Ishikawa (cell line): ENCODE measurements around the gene LTB4R2.

Source experiments
- CEBPB ChIP-seq: IDR thresholded peaks from 2 replicates; pipeline ENCODE4 v1.6.1; 2012
- CREB1 ChIP-seq: IDR thresholded peaks from 2 replicates; pipeline ENCODE4 v1.6.1; 2012; ENCODE audit warnings: low read depth
- EP300 ChIP-seq: IDR thresholded peaks from 2 replicates; pipeline ENCODE4 v1.6.1; 2012; ENCODE audit warnings: borderline replicate concordance
- FOXM1 ChIP-seq: IDR thresholded peaks from 2 replicates; pipeline ENCODE4 v1.6.1; 2012; ENCODE audit warnings: low read depth, borderline replicate concordance
- MAX ChIP-seq: IDR thresholded peaks from 2 replicates; pipeline ENCODE4 v1.6.1; 2012
- NFIC ChIP-seq: IDR thresholded peaks from 2 replicates; pipeline ENCODE4 v1.6.1; 2012
- RAD21 ChIP-seq: IDR thresholded peaks from 2 replicates; pipeline ENCODE4 v1.6.1; 2012; ENCODE audit warnings: low read depth
- TAF1 ChIP-seq: IDR thresholded peaks from 2 replicates; pipeline ENCODE4 v1.6.1; 2012; ENCODE audit warnings: low read depth, mild to moderate bottlenecking
- TCF12 ChIP-seq: IDR thresholded peaks from 2 replicates; pipeline ENCODE4 v1.6.1; 2012; ENCODE audit warnings: low read depth
- YY1 ChIP-seq: IDR thresholded peaks from 2 replicates; pipeline ENCODE4 v1.6.1; 2012; ENCODE audit warnings: low read depth
- ZBTB7A ChIP-seq: IDR thresholded peaks from 2 replicates; pipeline ENCODE4 v1.6.1; 2012; ENCODE audit warnings: low read depth
- TF ChIP-seq, protein P1 (sequence below): IDR thresholded peaks from 2 replicates; pipeline ENCODE4 v1.6.1; 2012
- TF ChIP-seq, protein P2 (sequence below): IDR thresholded peaks from 2 replicates; pipeline ENCODE4 v1.6.1; 2012; ENCODE audit warnings: low read depth, mild to moderate bottlenecking

Gene LTB4R2

GRCh38 chr14:24304019-24304387, 5.9 kb upstream of the LTB4R2 start:
- no peak for TF ChIP-seq ZBTB7A
- no peak for TF ChIP-seq CREB1
- no peak for TF ChIP-seq EP300

GRCh38 chr14:24307156-24307574, 2.8 kb upstream of the LTB4R2 start:
- TF ChIP-seq RAD21: no peak
- no peak for TF ChIP-seq YY1
- TF ChIP-seq NFIC: no peak
- TF ChIP-seq, protein P1, sequence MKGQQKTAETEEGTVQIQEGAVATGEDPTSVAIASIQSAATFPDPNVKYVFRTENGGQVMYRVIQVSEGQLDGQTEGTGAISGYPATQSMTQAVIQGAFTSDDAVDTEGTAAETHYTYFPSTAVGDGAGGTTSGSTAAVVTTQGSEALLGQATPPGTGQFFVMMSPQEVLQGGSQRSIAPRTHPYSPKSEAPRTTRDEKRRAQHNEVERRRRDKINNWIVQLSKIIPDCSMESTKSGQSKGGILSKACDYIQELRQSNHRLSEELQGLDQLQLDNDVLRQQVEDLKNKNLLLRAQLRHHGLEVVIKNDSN: no peak
- TF ChIP-seq MAX: no peak
- TF ChIP-seq FOXM1: no peak
- TF ChIP-seq, protein P2, sequence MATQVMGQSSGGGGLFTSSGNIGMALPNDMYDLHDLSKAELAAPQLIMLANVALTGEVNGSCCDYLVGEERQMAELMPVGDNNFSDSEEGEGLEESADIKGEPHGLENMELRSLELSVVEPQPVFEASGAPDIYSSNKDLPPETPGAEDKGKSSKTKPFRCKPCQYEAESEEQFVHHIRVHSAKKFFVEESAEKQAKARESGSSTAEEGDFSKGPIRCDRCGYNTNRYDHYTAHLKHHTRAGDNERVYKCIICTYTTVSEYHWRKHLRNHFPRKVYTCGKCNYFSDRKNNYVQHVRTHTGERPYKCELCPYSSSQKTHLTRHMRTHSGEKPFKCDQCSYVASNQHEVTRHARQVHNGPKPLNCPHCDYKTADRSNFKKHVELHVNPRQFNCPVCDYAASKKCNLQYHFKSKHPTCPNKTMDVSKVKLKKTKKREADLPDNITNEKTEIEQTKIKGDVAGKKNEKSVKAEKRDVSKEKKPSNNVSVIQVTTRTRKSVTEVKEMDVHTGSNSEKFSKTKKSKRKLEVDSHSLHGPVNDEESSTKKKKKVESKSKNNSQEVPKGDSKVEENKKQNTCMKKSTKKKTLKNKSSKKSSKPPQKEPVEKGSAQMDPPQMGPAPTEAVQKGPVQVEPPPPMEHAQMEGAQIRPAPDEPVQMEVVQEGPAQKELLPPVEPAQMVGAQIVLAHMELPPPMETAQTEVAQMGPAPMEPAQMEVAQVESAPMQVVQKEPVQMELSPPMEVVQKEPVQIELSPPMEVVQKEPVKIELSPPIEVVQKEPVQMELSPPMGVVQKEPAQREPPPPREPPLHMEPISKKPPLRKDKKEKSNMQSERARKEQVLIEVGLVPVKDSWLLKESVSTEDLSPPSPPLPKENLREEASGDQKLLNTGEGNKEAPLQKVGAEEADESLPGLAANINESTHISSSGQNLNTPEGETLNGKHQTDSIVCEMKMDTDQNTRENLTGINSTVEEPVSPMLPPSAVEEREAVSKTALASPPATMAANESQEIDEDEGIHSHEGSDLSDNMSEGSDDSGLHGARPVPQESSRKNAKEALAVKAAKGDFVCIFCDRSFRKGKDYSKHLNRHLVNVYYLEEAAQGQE: no peak
- TF ChIP-seq CEBPB: no peak
- TF ChIP-seq TCF12: no peak
- no peak for TF ChIP-seq TAF1
- no peak for TF ChIP-seq EP300

DNA sequence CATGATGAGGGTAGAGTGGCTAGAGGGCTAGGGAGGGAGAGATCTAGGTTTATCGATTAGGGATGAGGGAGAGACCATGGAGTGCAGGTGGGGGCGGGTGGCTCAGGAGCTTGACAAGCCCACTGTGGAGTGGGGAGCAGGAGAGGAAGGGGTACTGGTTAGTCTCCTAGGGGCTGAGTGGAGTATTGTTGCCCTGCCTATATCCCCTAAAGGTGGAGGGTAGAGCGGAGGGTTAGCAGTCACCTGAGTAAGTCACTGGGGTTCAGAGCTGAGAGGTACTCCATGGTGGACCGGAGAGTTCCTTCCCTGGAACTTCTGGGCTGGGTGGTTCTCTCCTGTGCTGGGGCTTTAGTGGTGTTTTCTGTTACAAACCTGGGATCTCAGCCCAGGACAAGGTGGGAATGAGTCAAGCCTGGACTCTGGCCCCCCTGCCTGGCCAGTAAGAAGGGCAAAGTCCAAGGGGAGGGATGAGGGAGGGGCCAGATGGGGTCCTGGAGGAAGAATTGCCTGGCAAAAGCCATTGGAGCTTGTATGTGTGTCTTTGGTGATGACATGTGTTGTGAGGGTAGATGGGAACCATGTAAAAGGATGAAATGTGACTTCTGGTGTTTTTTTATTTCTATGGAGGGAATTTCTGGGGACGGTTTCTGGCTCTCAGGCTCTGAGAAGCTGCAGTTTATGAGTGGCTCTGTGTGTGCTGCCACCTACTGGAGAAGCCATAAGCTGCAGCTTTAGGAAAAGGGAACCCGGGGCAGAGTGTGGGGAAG, 2.2 kb upstream of the LTB4R2 start, which contains the start of gene CIDEB:
TSS of gene CIDEB (minus strand) at position 403 of the 767 bp plus-strand sequence. CDS start at position 284, 119 bp downstream.
- TF ChIP-seq MAX (no peak), RAD21 (peak; percentile 53), YY1 (no peak)

DNA sequence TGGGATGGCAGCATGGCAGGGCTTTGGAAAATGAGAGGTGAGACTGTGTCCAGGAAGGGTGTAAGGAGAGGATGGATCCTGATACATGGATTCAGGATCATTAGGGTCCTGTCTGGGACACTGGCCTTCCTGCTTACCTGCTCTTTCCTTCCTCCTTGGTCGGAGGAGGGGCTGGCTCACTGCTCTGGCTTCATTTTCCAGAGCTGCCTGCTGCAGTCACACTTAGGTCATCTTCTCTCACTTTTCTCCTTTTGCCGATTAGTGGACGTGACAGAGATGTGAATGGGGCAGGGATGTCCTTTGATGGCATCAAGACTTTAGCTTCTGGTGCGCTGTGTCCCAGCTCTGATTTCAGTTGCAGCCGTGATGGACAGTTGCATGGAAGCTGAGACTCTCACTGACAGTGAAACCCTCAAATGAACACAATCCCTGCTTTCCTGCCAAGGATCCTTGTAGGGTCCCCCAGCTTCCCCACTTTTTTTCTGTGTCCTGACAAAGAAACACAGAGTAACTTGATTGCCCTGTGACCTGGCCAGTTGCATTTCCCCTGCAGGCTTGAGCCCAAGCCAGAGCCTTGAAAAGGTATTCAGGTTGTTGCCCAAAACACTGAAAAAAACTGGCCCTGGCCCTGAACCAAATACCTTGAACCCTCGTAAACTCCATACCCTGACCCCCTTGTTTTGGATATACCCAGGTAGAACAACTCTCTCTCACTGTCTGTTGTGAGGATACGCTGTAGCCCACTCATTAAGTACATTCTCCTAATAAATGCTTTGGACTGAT, 1.4 kb upstream of the LTB4R2 start:
- TF ChIP-seq TAF1 (no peak), CREB1 (no peak)
- TF ChIP-seq, protein P2: no peak

DNA sequence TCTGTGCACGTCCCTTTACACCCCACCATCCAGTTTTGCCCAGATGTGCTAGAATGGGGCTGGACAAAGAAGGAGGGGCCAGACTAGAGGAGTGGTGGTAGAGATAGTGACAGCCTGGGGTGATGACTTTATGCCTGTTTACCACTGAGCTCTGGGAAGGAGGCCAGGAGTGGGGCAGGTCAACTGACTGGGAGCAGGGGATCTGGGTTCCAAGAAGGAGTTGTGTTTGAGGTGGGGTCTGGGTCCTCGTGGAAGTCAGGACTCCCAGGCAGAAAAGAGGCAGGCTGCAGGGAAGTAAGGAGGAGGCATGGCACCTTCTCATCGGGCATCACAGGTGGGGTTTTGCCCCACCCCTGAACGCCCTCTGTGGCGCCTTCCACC, 315 bp downstream of the LTB4R2 start:
- TF ChIP-seq, protein P1: no peak
- TF ChIP-seq TAF1 (no peak), NFIC (no peak), CREB1 (no peak)
- TF ChIP-seq, protein P2: no peak
